K562 (cell line): ENCODE data around the gene TXNIP. TPM values are rescaled to one million over a fixed set of nuclear protein-coding genes. Genes with fewer than 3 reads are reported as not detected.
A peak's percentile ranks its signal among the peaks of the same experiment; 100 is the strongest.

ENCODE experiments used
- CBX1 ChIP-seq: sonication (generic); IDR thresholded peaks from 2 replicates; pipeline ENCODE4 v1.6.1; 2016; ENCODE audit warnings: antibody characterized with exemption, low read depth, mild to moderate bottlenecking
- CREB1 ChIP-seq, 2 experiments: sonication (generic) in 1 of 2; formaldehyde crosslinking in 1 of 2; IDR thresholded peaks; 2 replicates each; pipeline versions ENCODE4 v1.6.1 to v1.8.0; 2012 to 2022; ENCODE audit warnings: inconsistent platforms in 1 of 2, mild to moderate bottlenecking in 1 of 2, missing genetic modification reagents in 1 of 2, moderate library complexity in 1 of 2
- ELF4 ChIP-seq: fragments of 450-650 bp; formaldehyde crosslinking; IDR thresholded peaks from 2 replicates; pipeline ENCODE4 v1.4.0; 2022; ENCODE audit warnings: missing genetic modification characterization
- GTF2E2 ChIP-seq: fragments of 200-800 bp; sonication (Bioruptor generic); IDR thresholded peaks from 2 replicates; pipeline ENCODE4 v1.6.1; 2016; ENCODE audit warnings: missing genetic modification characterization, missing compliant biosample characterization
- KDM5B ChIP-seq: fragments of 200-600 bp; sonication (generic); IDR thresholded peaks from 2 replicates; pipeline ENCODE4 v1.6.1; 2012; ENCODE audit warnings: low read depth, mild to moderate bottlenecking, moderate library complexity, low read length, control low read depth, inconsistent platforms; ENCODE audit not compliant: insufficient replicate concordance
- KLF10 ChIP-seq: fragments of 250-450 bp; sonication (Bioruptor Pico); IDR thresholded peaks from 2 replicates; pipeline ENCODE4 v1.6.1; 2021; ENCODE audit warnings: matching md5 sums
- NBN ChIP-seq: fragments of 450-650 bp; IDR thresholded peaks from 2 replicates; pipeline ENCODE4 v1.6.1; 2016; ENCODE audit warnings: low read depth, mild to moderate bottlenecking
- SPI1 ChIP-seq: IDR thresholded peaks from 2 replicates; pipeline ENCODE4 v1.6.1; 2011; ENCODE audit warnings: low read depth, low read length, control low read depth, borderline replicate concordance
- SREBF1 ChIP-seq: fragments of 150-350 bp; IDR thresholded peaks from 2 replicates; pipeline ENCODE4 v1.6.1; 2014; ENCODE audit warnings: antibody characterized with exemption, low read depth, low read length, borderline replicate concordance
- SUPT5H ChIP-seq: fragments of 450-650 bp; IDR thresholded peaks from 2 replicates; pipeline ENCODE4 v1.6.1; 2016
- ZBTB1 ChIP-seq: sonication (generic); formaldehyde crosslinking; IDR thresholded peaks from 2 replicates; pipeline ENCODE4 v1.8.1; 2023; ENCODE audit warnings: missing genetic modification reagents, low read depth, mild to moderate bottlenecking, borderline replicate concordance
- ZNF217 ChIP-seq: sonication (generic); formaldehyde crosslinking; IDR thresholded peaks from 2 replicates; pipeline ENCODE4 v1.8.0; 2022; ENCODE audit warnings: mild to moderate bottlenecking, missing genetic modification reagents
- ZNF57 ChIP-seq: fragments of 450-650 bp; formaldehyde crosslinking; IDR thresholded peaks from 2 replicates; pipeline ENCODE4 v1.4.0; 2020; ENCODE audit warnings: mild to moderate bottlenecking, moderate library complexity
- ZNF589 ChIP-seq: fragments of 200-800 bp; sonication (Bioruptor generic); IDR thresholded peaks from 2 replicates; pipeline ENCODE4 v1.6.1; 2016; ENCODE audit warnings: low read depth, missing genetic modification characterization, missing compliant biosample characterization
- polyA plus RNA-seq, 8 experiments: library from polyadenylated mRNA; depleted of rRNA in 4 of 8; stranded (reverse) in 5 of 8; unstranded in 3 of 8; fragments of >200 nt; fragmentation: Nextera tagmentation in 2 of 8; fragmentation: Illumina TruSeq in 1 of 8; extraction: Ambion mirVana in 2 of 8; extraction: Trizol in 1 of 8; gene quantifications; 2 replicates each; pipeline versions ENCODE4 v1.2.1 to v1.2.3, GENCODE V29; 2011 to 2014; ENCODE audit warnings: inconsistent platforms in 1 of 8, missing spikeins in 1 of 8
- total RNA-seq, 7 experiments: library from RNA; depleted of rRNA in 6 of 7; stranded (reverse); fragments of >200 nt in 6 of 7; fragmentation: Illumina TruSeq in 2 of 7; extraction: Trizol in 2 of 7; gene quantifications; 2 replicates each; pipeline versions ENCODE4 v1.2.1 to v1.2.3, GENCODE V29; 2011 to 2021; ENCODE audit warnings: low replicate concordance in 1 of 7
- TF ChIP-seq, protein P1 (sequence below): fragments of 450-650 bp; conservative IDR thresholded peaks from 2 replicates; pipeline ENCODE4 v1.6.1; 2016; ENCODE audit warnings: missing genetic modification characterization, low read depth, mild to moderate bottlenecking, missing compliant biosample characterization, moderate library complexity
- TF ChIP-seq, protein P2 (sequence below): sonication (generic); formaldehyde crosslinking; IDR thresholded peaks from 2 replicates; pipeline ENCODE4 v1.5.0; 2020; ENCODE audit warnings: missing genetic modification reagents
- TF ChIP-seq, protein P3 (sequence below): fragments of 250-450 bp; sonication (Bioruptor Pico); IDR thresholded peaks from 2 replicates; pipeline ENCODE4 v1.5.0; 2022; ENCODE audit warnings: mild to moderate bottlenecking
- TF ChIP-seq, protein P4 (sequence below), 2 experiments: fragments of 250-450 bp in 1 of 2; fragments of 450-650 bp in 1 of 2; sonication (Bioruptor Pico) in 1 of 2; IDR thresholded peaks; 2 replicates each; pipeline versions ENCODE4 v1.6.1 to v1.8.0; 2016 to 2021; ENCODE audit warnings: mild to moderate bottlenecking in 2 of 2, moderate library complexity in 2 of 2, missing compliant biosample characterization in 1 of 2, missing genetic modification characterization in 1 of 2
- TF ChIP-seq, protein P5 (sequence below): sonication (generic); formaldehyde crosslinking; IDR thresholded peaks from 2 replicates; pipeline ENCODE4 v1.8.1; 2022; ENCODE audit warnings: missing genetic modification reagents
- TF ChIP-seq, protein P6 (sequence below): IDR thresholded peaks from 3 replicates; pipeline ENCODE4 v1.6.1; 2011; ENCODE audit warnings: borderline replicate concordance, mild to moderate bottlenecking; ENCODE audit not compliant: insufficient read length, insufficient read depth

The TXNIP gene
- total and polyA plus RNA-seq, 9 of the 15 experiments (the other 6 are each of a cell fraction or from before 2014, with no cell fraction given) = 120 to 499 (median 257) TPM

DNA sequence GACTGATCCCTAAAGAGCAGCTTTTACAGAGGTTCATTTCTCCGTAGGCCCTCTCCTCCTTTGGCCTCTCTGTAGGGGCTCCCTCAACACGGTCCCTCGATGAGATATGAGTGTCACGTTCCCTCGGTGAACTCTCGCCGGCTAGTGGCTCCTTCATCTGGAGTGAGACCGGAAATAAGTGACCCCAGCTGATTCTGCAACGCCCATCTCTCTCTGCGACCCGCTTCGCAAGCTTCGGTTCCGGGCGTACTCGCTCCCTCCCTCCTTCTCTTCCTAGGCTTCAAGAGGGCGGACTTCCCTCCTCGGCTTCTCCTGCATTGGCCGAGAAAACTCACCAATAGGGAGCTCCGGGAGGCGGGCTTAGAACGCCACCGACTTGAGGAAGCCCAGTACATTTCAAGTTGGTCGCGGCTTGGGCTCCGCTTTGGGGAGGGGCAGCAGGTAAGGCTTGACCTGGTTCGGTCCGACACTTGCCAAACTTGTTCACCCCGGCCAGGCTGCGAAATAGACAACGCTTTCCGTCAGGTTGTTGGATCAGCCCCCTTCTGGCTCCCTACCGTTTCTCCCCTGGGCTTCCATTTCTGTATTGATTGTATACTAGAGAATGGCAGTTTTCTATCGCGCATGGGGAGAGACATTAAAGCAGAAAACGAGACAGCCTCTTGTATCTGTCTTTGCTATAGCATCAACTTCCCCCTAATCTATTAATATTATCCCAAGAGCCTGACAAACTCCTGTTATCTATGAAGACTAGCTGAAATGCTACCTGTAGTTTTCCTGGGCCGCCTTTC, 31.9 kb downstream of the TXNIP start, which contains the start of the genes ANKRD34A and POLR3GL (continued):
- TF ChIP-seq, protein P1, sequence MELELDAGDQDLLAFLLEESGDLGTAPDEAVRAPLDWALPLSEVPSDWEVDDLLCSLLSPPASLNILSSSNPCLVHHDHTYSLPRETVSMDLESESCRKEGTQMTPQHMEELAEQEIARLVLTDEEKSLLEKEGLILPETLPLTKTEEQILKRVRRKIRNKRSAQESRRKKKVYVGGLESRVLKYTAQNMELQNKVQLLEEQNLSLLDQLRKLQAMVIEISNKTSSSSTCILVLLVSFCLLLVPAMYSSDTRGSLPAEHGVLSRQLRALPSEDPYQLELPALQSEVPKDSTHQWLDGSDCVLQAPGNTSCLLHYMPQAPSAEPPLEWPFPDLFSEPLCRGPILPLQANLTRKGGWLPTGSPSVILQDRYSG (tag) = no peak
- TF ChIP-seq, protein P2, sequence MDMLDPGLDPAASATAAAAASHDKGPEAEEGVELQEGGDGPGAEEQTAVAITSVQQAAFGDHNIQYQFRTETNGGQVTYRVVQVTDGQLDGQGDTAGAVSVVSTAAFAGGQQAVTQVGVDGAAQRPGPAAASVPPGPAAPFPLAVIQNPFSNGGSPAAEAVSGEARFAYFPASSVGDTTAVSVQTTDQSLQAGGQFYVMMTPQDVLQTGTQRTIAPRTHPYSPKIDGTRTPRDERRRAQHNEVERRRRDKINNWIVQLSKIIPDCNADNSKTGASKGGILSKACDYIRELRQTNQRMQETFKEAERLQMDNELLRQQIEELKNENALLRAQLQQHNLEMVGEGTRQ = no peak
- no peak for TF ChIP-seq CREB1 (IDR thresholded peaks at IDR 0.05)
- TF ChIP-seq CREB1 (CRISPR knock-in tag; IDR thresholded peaks at IDR 0.05) = 0 out of 2 replicates have a peak, but pooled peaks have one; percentile 4
- no peak for TF ChIP-seq KLF10 (CRISPR knock-in tag)
- no peak for TF ChIP-seq ELF4 (CRISPR knock-in tag)
- TF ChIP-seq ZNF217 = no peak
- TF ChIP-seq SUPT5H = peak; percentile 94
- peak; percentile 48; the same call in 1 of the 2 replicates for TF ChIP-seq NBN
- TF ChIP-seq GTF2E2 (tag) = peak; percentile 89
- TF ChIP-seq, protein P3, sequence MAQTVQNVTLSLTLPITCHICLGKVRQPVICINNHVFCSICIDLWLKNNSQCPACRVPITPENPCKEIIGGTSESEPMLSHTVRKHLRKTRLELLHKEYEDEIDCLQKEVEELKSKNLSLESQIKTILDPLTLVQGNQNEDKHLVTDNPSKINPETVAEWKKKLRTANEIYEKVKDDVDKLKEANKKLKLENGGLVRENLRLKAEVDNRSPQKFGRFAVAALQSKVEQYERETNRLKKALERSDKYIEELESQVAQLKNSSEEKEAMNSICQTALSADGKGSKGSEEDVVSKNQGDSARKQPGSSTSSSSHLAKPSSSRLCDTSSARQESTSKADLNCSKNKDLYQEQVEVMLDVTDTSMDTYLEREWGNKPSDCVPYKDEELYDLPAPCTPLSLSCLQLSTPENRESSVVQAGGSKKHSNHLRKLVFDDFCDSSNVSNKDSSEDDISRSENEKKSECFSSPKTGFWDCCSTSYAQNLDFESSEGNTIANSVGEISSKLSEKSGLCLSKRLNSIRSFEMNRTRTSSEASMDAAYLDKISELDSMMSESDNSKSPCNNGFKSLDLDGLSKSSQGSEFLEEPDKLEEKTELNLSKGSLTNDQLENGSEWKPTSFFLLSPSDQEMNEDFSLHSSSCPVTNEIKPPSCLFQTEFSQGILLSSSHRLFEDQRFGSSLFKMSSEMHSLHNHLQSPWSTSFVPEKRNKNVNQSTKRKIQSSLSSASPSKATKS (CRISPR knock-in tag) = no peak
- TF ChIP-seq ZNF57 (CRISPR knock-in tag) = no peak
- TF ChIP-seq, protein P4, sequence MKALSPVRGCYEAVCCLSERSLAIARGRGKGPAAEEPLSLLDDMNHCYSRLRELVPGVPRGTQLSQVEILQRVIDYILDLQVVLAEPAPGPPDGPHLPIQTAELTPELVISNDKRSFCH (CRISPR knock-in tag; IDR thresholded peaks at IDR 0.05) = no peak
- TF ChIP-seq, protein P4 (tag; IDR thresholded peaks at IDR 0.05) = no peak
- TF ChIP-seq CBX1 = 0 out of 2 replicates have a peak, but pooled peaks have one; percentile 61
- TF ChIP-seq, protein P5, sequence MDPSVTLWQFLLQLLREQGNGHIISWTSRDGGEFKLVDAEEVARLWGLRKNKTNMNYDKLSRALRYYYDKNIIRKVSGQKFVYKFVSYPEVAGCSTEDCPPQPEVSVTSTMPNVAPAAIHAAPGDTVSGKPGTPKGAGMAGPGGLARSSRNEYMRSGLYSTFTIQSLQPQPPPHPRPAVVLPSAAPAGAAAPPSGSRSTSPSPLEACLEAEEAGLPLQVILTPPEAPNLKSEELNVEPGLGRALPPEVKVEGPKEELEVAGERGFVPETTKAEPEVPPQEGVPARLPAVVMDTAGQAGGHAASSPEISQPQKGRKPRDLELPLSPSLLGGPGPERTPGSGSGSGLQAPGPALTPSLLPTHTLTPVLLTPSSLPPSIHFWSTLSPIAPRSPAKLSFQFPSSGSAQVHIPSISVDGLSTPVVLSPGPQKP (CRISPR knock-in tag) = no peak
- TF ChIP-seq, protein P6, sequence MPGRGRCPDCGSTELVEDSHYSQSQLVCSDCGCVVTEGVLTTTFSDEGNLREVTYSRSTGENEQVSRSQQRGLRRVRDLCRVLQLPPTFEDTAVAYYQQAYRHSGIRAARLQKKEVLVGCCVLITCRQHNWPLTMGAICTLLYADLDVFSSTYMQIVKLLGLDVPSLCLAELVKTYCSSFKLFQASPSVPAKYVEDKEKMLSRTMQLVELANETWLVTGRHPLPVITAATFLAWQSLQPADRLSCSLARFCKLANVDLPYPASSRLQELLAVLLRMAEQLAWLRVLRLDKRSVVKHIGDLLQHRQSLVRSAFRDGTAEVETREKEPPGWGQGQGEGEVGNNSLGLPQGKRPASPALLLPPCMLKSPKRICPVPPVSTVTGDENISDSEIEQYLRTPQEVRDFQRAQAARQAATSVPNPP = no peak
- 0 out of 2 replicates have a peak, but pooled peaks have one; percentile 22 for TF ChIP-seq ZBTB1
- TF ChIP-seq SREBF1 = no peak
- TF ChIP-seq KDM5B = peak; percentile 96
- TF ChIP-seq ZNF589 (CRISPR knock-in tag) = no peak
- TF ChIP-seq SPI1 = peak; percentile 89
